ENCODE results near the gene INTS15. TPM values are rescaled to one million over a fixed set of nuclear protein-coding genes. Genes with fewer than 3 reads are reported as not detected.

INTS15 gene
- total RNA-seq, 1 experiment from 2014 or later, result 24.3 TPM

GRCh38 chr7:6545398-6546126, 44.3 kb upstream of the INTS15 start:
- CTCF ChIA-PET, result no interaction called here
- Histone ChIP-seq H3K4me3 (replicated peaks in 1 of 2; ENCODE audit: low read depth in 1 of 2, low read length in 2 of 2) (no peak overlapping the region), H3K36me3 (ENCODE audit: control insufficient read depth in 1 of 2, insufficient read depth in 2 of 2, low read length in 2 of 2) (no peaks in the 10 kb centered on the region), H3K4me2 (ENCODE audit: low read length) (no peak overlapping the region), H3K79me2 (ENCODE audit: insufficient read depth, low read length) (no peaks in the 10 kb centered on the region), H3K9me2 (ENCODE audit: insufficient read depth) (no peaks in the 10 kb centered on the region), H3K4me1 (ENCODE audit: control insufficient read depth in 1 of 2, insufficient read depth in 2 of 2, low read length in 2 of 2) (peaks cover 0 to 4% of the 10 kb centered on the region in 2 experiments; a peak in 1 of 4 replicates), H4K20me1 (ENCODE audit: insufficient read depth) (no peaks in the 10 kb centered on the region), H2AFZ (ENCODE audit: low read depth, low read length, poor library complexity, severe bottlenecking) (no peak overlapping the region), H3K9ac (ENCODE audit: low read length) (no peak overlapping the region), H3K9me3 (ENCODE audit: control insufficient read depth in 1 of 2, insufficient read depth in 1 of 2, low read depth in 1 of 2, low read length in 2 of 2) (no peaks in the 10 kb centered on the region), H3K27ac (ENCODE audit: low read depth, low read length) (no peak overlapping the region), H3K27me3 (ENCODE audit: insufficient read depth, low read length) (no peaks in the 10 kb centered on the region)
- ATAC-seq (no peak), DNase-seq (ENCODE audit: low read depth, low spot score) (no peak)
- no peak for TF ChIP-seq POLR2A (IDR thresholded peaks at IDR 0.05; ENCODE audit: borderline replicate concordance, extremely low read depth, insufficient read depth, insufficient read length)
- TF ChIP-seq MAX (IDR thresholded peaks at IDR 0.05), result no peak
- TF ChIP-seq EZH2 (IDR thresholded peaks at IDR 0.05), result no peak
- TF ChIP-seq, protein P1, sequence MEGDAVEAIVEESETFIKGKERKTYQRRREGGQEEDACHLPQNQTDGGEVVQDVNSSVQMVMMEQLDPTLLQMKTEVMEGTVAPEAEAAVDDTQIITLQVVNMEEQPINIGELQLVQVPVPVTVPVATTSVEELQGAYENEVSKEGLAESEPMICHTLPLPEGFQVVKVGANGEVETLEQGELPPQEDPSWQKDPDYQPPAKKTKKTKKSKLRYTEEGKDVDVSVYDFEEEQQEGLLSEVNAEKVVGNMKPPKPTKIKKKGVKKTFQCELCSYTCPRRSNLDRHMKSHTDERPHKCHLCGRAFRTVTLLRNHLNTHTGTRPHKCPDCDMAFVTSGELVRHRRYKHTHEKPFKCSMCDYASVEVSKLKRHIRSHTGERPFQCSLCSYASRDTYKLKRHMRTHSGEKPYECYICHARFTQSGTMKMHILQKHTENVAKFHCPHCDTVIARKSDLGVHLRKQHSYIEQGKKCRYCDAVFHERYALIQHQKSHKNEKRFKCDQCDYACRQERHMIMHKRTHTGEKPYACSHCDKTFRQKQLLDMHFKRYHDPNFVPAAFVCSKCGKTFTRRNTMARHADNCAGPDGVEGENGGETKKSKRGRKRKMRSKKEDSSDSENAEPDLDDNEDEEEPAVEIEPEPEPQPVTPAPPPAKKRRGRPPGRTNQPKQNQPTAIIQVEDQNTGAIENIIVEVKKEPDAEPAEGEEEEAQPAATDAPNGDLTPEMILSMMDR (IDR thresholded peaks at IDR 0.05 in 2 of 3, conservative IDR thresholded peaks at IDR 0.05 in 1 of 3; ENCODE audit: borderline replicate concordance in 1 of 3, insufficient read depth in 1 of 3, low read depth in 2 of 3, low read length in 2 of 3), result no peak
- no peak for TF ChIP-seq ZFX (IDR thresholded peaks at IDR 0.05)
- no peak for TF ChIP-seq FOSL1 (IDR thresholded peaks at IDR 0.05; ENCODE audit: low read depth)
- no TSS peak for BruUV-seq (replicated peaks)
- RAD21 ChIA-PET (ENCODE audit: low non-redundant PET in 1 of 2, low total read pairs in 2 of 2, uncharacterized antibody in 2 of 2, unreplicated experiment in 2 of 2), result no interaction called here
- intact Hi-C loops (cut with micrococcal nuclease), result no loop called here
- POLR2A ChIA-PET, result no interaction called here

Measured in HCT116 (cell line).